ENCODE results near the gene ZNF830. TPM values are rescaled to one million over a fixed set of nuclear protein-coding genes. Genes with fewer than 3 reads are reported as not detected.

The ZNF830 gene
- polyA plus RNA-seq, 1 of the 3 experiments (the other 2 are of a cell fraction): 8.8 TPM

DNA sequence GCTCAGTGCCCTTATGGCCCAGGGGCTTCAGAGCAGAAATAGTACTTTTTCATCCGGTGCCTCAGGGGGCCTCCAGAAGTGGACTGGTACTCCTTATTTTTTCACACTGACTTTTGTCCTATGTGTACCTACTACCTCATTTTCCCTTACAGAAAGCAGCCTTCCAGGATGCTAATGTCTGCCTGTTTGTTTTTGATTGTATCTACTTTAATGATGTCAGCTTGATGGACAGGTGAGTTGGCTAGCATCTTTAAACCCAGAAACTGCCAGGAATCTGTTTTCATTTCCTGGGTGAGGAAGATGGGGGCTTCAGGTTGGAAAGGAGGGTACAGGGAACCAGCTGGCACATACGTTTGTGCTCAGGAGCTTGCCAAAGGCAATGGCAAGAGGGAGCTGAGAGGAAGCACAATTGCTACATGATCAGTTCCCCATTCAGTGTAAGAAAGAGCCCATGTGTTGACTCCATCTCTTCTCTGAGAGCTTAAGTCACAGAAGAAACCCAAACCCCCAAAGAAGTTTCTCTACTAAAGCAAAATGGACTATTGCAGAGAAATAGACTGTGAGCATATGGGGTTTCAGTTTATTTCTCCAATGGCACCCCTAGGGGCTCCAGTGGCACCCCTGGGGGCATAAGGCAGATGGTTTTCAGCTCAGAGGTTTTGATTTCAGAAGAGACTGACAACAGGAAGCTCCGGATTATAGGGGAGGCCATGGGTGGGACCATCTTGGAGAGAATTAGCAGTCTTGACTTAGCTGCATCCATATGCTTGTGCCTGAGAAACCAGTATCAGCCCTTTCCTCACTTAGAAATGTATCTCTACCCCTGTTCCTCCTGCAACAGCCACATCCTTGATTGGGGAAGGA lies 35.3 kb downstream of the ZNF830 start:
- CTCF ChIA-PET: interaction anchor here (0.6 to 5.1 kb wide), 6 partner anchors 15 to 326 kb away, joined by 3 to 32 read pairs (median 3); partner anchors contain the start of gene RAD51D

More for the DNA sequence above, 35.3 kb downstream of the ZNF830 start:
- POLR2A ChIA-PET: no interaction called here
- Histone ChIP-seq H4K20me1 (ENCODE audit: insufficient read depth) (no peaks in the 10 kb centered on the region), H3K36me3 (replicated peaks in 1 of 2; ENCODE audit: control insufficient read depth in 1 of 2, insufficient read depth in 2 of 2, low read length in 1 of 2) (peaks cover 28 to 65% of the 10 kb centered on the region in 2 experiments), H3K9me2 (no peaks in the 10 kb centered on the region), H3K9me3 (no peaks in the 10 kb centered on the region), H3K4me2 (peak overlapping the region; percentile 10; the same call in 1 of the 2 replicates), H3K4me3 (ENCODE audit: low read depth in 2 of 2, low read length in 1 of 2) (no peak overlapping the region), H3K79me2 (ENCODE audit: insufficient read depth) (no peaks in the 10 kb centered on the region), H2AFZ (ENCODE audit: low read depth) (no peak overlapping the region), H3K9ac (no peak overlapping the region), H3K4me1 (ENCODE audit: control insufficient read depth in 1 of 2, insufficient read depth in 2 of 2, low read depth in 1 of 2, low read length in 1 of 2) (peaks cover 4 to 19% of the 10 kb centered on the region in 2 experiments; a peak in 2 of 4 replicates), H3K27me3 (ENCODE audit: insufficient read depth) (no peaks in the 10 kb centered on the region), H3F3A (replicated peaks; ENCODE audit: insufficient read depth) (peaks cover 11% of the 10 kb centered on the region), H3K27ac (ENCODE audit: low read depth in 2 of 2, low read length in 1 of 2) (peak overlapping the region; percentile 31 to 53; a peak in 2 of 4 replicates)
- TF ChIP-seq EP300 (IDR thresholded peaks at IDR 0.05; ENCODE audit: borderline replicate concordance in 1 of 2, low read depth in 1 of 2, low read length in 1 of 2) (no peak), ELF1 (IDR thresholded peaks at IDR 0.05) (no peak), YY1 (IDR thresholded peaks at IDR 0.05; ENCODE audit: low read depth) (no peak), GATA2 (CRISPR knock-in tag; IDR thresholded peaks at IDR 0.05) (no peak), PBX3 (IDR thresholded peaks at IDR 0.05) (no peak), NFIC (IDR thresholded peaks at IDR 0.05; ENCODE audit: borderline replicate concordance) (no peak), RAD21 (IDR thresholded peaks at IDR 0.05; ENCODE audit: low read length) (no peak), REST (IDR thresholded peaks at IDR 0.05; ENCODE audit: low read depth, low read length) (no peak), IRF3 (IDR thresholded peaks at IDR 0.05; ENCODE audit: low read depth, low read length) (no peak), CHD2 (IDR thresholded peaks at IDR 0.05; ENCODE audit: low read length, partially characterized antibody) (no peak), TEAD4 (IDR thresholded peaks at IDR 0.05; ENCODE audit: borderline replicate concordance, insufficient read depth) (no peak), FOXM1 (IDR thresholded peaks at IDR 0.05; ENCODE audit: low read depth) (no peak), SIN3A (IDR thresholded peaks at IDR 0.05; ENCODE audit: borderline replicate concordance, low read depth, low read length) (no peak), TAF1 (IDR thresholded peaks at IDR 0.05; ENCODE audit: borderline replicate concordance, low read depth, low read length) (no peak)
- TF ChIP-seq, protein P1, sequence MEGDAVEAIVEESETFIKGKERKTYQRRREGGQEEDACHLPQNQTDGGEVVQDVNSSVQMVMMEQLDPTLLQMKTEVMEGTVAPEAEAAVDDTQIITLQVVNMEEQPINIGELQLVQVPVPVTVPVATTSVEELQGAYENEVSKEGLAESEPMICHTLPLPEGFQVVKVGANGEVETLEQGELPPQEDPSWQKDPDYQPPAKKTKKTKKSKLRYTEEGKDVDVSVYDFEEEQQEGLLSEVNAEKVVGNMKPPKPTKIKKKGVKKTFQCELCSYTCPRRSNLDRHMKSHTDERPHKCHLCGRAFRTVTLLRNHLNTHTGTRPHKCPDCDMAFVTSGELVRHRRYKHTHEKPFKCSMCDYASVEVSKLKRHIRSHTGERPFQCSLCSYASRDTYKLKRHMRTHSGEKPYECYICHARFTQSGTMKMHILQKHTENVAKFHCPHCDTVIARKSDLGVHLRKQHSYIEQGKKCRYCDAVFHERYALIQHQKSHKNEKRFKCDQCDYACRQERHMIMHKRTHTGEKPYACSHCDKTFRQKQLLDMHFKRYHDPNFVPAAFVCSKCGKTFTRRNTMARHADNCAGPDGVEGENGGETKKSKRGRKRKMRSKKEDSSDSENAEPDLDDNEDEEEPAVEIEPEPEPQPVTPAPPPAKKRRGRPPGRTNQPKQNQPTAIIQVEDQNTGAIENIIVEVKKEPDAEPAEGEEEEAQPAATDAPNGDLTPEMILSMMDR (IDR thresholded peaks at IDR 0.05): no peak
- 91% methylated on average over 3 of the region's 3 CpGs for WGBS (ENCODE audit: low lambda C conversion rate)
- no peak for DNase-seq
